Vagina (tissue), 2 donors: ENCODE results near the gene NEK6. TPM values are rescaled to one million over a fixed set of nuclear protein-coding genes. Genes with fewer than 3 reads are reported as not detected.

Experiments used
- DNase-seq, 2 donors: peaks; one replicate each; pipeline ENCODE4 v3.0.0-alpha.2; 2017; ENCODE audit errors: extremely low spot score in 2 of 2
- H3K27ac ChIP-seq: fragments of 200-600 bp; sonication (generic); one replicate; pipeline ENCODE4 v1.5.1; 2019
- H3K27me3 ChIP-seq: fragments of 200-600 bp; sonication (generic); one replicate; pipeline ENCODE4 v1.5.1; 2019
- H3K36me3 ChIP-seq, 2 donors: fragments of 200-600 bp; sonication (generic); one replicate each; pipeline ENCODE4 v1.5.1; 2017 to 2019
- H3K4me1 ChIP-seq: fragments of 200-600 bp; sonication (generic); one replicate; pipeline ENCODE4 v1.5.1; 2019
- H3K4me3 ChIP-seq, 2 donors: fragments of 200-600 bp; sonication (generic); 1 replicate in 1 of 2; 2 replicates in 1 of 2; pipeline ENCODE4 v1.5.1; 2016 to 2019
- H3K9me3 ChIP-seq: fragments of 200-600 bp; sonication (generic); one replicate; pipeline ENCODE4 v1.5.1; 2019
- POLR2A ChIP-seq, 2 donors: fragments of 450-650 bp; IDR thresholded peaks; one replicate each; pipeline ENCODE4 v1.6.1; 2017; ENCODE audit warnings: antibody characterized with exemption in 2 of 2, mild to moderate bottlenecking in 2 of 2, moderate library complexity in 2 of 2
- POLR2AphosphoS5 ChIP-seq, 2 donors: sonication (generic); formaldehyde crosslinking; IDR thresholded peaks; one replicate each; pipeline ENCODE4 v1.9.0; 2017; ENCODE audit warnings: antibody characterized with exemption in 2 of 2, mild to moderate bottlenecking in 2 of 2, low read depth in 1 of 2; ENCODE audit not compliant: insufficient read depth in 1 of 2
- intact Hi-C: fragments of 100-400 bp; cut with DNase I; formaldehyde crosslinking; loops from one replicate; pipeline ENCODE4 v1.15.1; 2023
- total RNA-seq: library from RNA; depleted of rRNA; stranded (reverse); fragments of >200 nt; gene quantifications from one replicate; pipeline ENCODE4 v1.2.3, GENCODE V29; 2016
- TF ChIP-seq, protein P1 (sequence below), 3 experiments: fragments of 450-650 bp in 2 of 3; fragments of 200-600 bp in 1 of 3; sonication (generic) in 1 of 3; IDR thresholded peaks; one replicate each; pipeline ENCODE4 v1.5.1; 2017 to 2019; ENCODE audit warnings: antibody characterized with exemption in 3 of 3, mild to moderate bottlenecking in 2 of 3, moderate library complexity in 2 of 3

Gene NEK6
- total RNA-seq, 1 donor from 2014 or later = 44.4 TPM

DNA sequence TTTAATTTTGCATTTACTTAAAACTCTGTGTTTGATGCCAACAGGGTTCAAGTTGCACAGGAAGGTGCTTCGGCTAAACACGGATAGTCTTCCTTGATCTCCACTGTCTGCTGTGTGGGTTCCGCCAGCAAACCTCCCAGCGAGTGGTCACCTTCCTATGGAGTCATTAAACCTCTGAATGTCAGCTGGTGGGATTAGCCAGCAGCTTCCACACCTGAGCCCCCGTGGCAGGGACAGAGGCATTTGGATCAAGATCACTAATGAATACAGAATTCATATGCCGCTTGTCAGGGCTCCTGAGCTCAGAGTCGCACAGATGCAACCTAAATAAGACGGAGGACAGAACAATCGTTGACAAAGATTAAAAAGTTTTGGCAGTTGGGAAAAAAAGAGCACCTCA, 118.0 kb downstream of the NEK6 start:
- no peaks in the 10 kb centered on the region for H3K4me1 ChIP-seq
- H3K27ac ChIP-seq = no peak overlapping the region
- H3K27me3 ChIP-seq = no peaks in the 10 kb centered on the region
- TF ChIP-seq POLR2A (IDR thresholded peaks at IDR 0.05) = no peak
- H3K4me3 ChIP-seq = no peak overlapping the region
- intact Hi-C loops = no loop called here
- H3K36me3 ChIP-seq = peaks cover 0 to 11% of the 10 kb centered on the region in 2 donors
- H3K9me3 ChIP-seq = no peaks in the 10 kb centered on the region
- DNase-seq = no peak

DNA sequence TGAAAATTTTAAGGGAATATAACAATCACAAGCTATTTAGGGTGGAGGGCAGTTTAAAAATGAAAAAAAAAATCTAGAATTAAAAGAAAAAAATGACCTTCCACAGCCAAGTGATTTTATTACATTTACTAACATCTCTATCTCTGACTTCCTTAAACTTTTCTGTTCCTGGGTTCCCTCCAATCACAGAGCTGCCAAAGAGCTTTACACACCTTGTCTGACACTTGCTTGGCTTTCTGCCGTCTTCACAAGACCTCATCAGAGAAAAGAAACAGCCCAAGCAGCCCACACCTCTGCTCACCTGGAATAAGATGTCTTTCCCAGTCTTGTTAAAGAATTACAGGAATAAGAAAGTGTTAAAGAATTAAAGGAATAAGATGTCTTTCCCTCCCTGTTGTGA, 118.6 kb downstream of the NEK6 start:
- peaks cover 0 to 15% of the 10 kb centered on the region in 2 donors for H3K36me3 ChIP-seq
- no peak for TF ChIP-seq POLR2AphosphoS5 (IDR thresholded peaks at IDR 0.05; ENCODE audit: insufficient read depth in 1 of 2, low read depth in 1 of 2)
- no peak for TF ChIP-seq POLR2A (IDR thresholded peaks at IDR 0.05)
- TF ChIP-seq, protein P1, sequence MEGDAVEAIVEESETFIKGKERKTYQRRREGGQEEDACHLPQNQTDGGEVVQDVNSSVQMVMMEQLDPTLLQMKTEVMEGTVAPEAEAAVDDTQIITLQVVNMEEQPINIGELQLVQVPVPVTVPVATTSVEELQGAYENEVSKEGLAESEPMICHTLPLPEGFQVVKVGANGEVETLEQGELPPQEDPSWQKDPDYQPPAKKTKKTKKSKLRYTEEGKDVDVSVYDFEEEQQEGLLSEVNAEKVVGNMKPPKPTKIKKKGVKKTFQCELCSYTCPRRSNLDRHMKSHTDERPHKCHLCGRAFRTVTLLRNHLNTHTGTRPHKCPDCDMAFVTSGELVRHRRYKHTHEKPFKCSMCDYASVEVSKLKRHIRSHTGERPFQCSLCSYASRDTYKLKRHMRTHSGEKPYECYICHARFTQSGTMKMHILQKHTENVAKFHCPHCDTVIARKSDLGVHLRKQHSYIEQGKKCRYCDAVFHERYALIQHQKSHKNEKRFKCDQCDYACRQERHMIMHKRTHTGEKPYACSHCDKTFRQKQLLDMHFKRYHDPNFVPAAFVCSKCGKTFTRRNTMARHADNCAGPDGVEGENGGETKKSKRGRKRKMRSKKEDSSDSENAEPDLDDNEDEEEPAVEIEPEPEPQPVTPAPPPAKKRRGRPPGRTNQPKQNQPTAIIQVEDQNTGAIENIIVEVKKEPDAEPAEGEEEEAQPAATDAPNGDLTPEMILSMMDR (IDR thresholded peaks at IDR 0.05) = no peak
- intact Hi-C loops = no loop called here
- no peak overlapping the region for H3K4me3 ChIP-seq
- H3K9me3 ChIP-seq = no peaks in the 10 kb centered on the region
- H3K27ac ChIP-seq = no peak overlapping the region
- H3K4me1 ChIP-seq = no peaks in the 10 kb centered on the region
- DNase-seq = no peak
- H3K27me3 ChIP-seq = no peaks in the 10 kb centered on the region

DNA sequence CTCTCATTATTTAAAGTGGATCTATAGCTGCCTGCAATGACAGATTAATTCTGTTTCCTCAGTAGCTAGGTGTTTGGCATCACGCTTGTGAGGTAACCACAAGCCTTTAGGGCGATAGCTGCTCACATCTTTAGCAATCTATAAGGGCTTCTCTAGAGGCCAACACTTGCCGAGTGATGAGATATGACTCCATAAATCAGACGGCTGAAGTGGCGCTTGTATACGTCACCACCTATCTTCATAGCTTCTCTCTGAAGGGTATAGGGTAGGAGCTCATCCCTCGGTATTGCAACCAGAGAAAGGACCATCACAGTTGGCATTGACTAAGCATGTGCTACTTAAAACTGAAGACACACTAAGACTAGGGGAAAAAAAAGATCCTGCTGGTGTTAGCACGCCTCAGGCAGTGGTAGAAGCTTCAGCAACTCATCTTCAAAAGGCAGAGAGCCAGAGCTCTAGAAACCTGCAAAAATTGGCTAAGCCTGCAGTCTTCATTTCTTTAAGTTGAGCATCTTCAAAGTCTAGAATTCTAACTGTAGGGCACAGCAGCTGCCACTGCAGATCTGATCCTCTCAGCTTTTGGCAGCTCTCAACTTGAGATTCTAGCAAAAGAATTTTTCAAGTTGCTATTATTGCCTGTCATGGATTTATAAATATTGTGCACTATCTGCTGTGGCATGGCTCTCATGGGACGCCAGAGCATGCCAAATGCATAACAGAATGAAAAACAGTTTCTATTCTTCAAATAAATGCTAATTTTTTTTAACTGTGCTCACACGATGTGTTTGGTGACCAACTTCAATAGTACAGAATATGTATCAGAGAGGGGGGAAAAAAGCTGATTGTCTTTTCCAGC, 120.0 kb downstream of the NEK6 start:
- intact Hi-C loops = no loop called here
- H3K27me3 ChIP-seq = no peaks in the 10 kb centered on the region
- H3K36me3 ChIP-seq = peaks cover 0 to 17% of the 10 kb centered on the region in 2 donors
- H3K4me1 ChIP-seq = no peaks in the 10 kb centered on the region
- H3K27ac ChIP-seq = no peak overlapping the region
- TF ChIP-seq, protein P1 (IDR thresholded peaks at IDR 0.05) = no peak
- no peak for TF ChIP-seq POLR2A (IDR thresholded peaks at IDR 0.05)
- no peak for TF ChIP-seq POLR2AphosphoS5 (IDR thresholded peaks at IDR 0.05; ENCODE audit: insufficient read depth in 1 of 2, low read depth in 1 of 2)
- no peaks in the 10 kb centered on the region for H3K9me3 ChIP-seq
- H3K4me3 ChIP-seq = no peak overlapping the region
- DNase-seq = no peak

DNA sequence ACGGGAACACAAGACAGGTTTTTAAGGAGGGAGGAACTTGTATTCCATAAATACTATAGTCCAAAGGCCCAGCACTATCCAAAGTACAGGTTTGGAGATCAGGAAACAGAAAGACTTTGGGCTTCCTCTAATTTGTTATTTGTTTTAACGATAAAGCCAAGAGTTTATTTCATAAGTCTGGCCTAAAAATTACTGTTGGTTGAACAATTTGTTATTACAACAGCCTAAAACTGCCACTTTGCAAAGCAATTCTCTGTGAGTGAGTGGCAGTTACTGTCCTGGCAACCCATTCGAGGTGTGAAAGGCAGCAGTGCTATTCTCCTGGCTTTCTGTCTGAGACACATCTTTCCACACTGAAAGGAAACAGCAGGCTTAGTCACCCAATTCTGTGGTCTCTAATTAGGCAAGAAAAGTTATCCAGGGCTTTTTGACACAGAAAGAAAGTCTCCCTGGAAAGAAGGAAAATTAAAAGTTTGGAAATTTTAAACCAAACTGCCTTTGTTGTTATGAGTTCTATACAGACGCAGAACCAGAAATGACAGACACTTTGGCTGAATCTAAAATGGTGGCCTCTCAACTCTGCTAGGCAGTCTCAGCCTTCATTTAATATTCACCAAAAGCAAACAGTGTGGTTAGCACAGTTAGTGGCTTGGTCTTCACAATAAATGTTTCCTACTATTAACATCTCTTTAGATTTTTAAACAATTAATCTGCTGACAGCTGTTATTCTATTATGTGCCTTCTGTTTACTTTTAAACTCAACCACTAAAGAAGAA, 123.6 kb downstream of the NEK6 start:
- peaks cover 0 to 17% of the 10 kb centered on the region in 2 donors for H3K36me3 ChIP-seq
- no peak overlapping the region for H3K4me3 ChIP-seq
- DNase-seq = no peak
- intact Hi-C loops = no loop called here
- no peak for TF ChIP-seq POLR2AphosphoS5 (IDR thresholded peaks at IDR 0.05; ENCODE audit: insufficient read depth in 1 of 2, low read depth in 1 of 2)
- TF ChIP-seq, protein P1 (IDR thresholded peaks at IDR 0.05) = no peak
- TF ChIP-seq POLR2A (IDR thresholded peaks at IDR 0.05) = no peak
- no peaks in the 10 kb centered on the region for H3K4me1 ChIP-seq
- H3K9me3 ChIP-seq = no peaks in the 10 kb centered on the region
- H3K27ac ChIP-seq = no peak overlapping the region
- no peaks in the 10 kb centered on the region for H3K27me3 ChIP-seq

DNA sequence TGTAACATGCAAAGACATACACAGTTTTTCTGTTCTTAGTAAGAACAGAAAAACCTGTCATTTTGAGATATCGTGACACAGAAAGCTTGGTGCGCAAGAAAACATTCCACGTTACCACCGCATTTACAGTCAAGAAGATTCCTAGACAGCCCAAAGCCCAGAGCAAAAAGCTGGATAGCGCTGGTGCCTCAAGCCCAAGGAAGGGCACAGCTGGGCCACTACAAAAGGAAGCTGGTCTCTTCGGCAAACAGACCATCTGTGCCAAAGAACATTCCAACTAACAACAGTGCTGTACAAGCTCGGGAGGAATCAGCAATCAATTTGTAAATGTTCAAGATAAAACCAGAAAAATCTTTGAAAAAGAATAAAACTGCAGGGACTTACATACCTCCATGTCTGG, 126.5 kb downstream of the NEK6 start:
- no peaks in the 10 kb centered on the region for H3K27me3 ChIP-seq
- H3K4me1 ChIP-seq = peaks cover 13% of the 10 kb centered on the region
- H3K36me3 ChIP-seq = peaks cover 0 to 17% of the 10 kb centered on the region in 2 donors
- intact Hi-C loops = no loop called here
- no peaks in the 10 kb centered on the region for H3K9me3 ChIP-seq
- TF ChIP-seq POLR2A (IDR thresholded peaks at IDR 0.05) (no peak), POLR2AphosphoS5 (IDR thresholded peaks at IDR 0.05; ENCODE audit: insufficient read depth in 1 of 2, low read depth in 1 of 2) (no peak)
- TF ChIP-seq, protein P1 (IDR thresholded peaks at IDR 0.05) = no peak
- no peak for DNase-seq
- H3K27ac ChIP-seq = no peak overlapping the region
- H3K4me3 ChIP-seq = no peak overlapping the region
